Posterior vena cava (tissue), 2 donors: ENCODE data around the gene JSRP1. TPM values are rescaled to one million over a fixed set of nuclear protein-coding genes. Genes with fewer than 3 reads are reported as not detected.

Source experiments
- DNase-seq: peaks from one replicate; pipeline ENCODE4 v3.0.0-alpha.2; 2020; ENCODE audit warnings: low spot score
- intact Hi-C, 2 donors: fragments of 100-400 bp; cut with DNase I; formaldehyde crosslinking; loops; one replicate each; pipeline versions ENCODE4 v1.14.1 to v1.14.2; 2022 to 2023
- microRNA-seq, 2 donors: library from miRNA; unstranded; fragments of <30 nt; microRNA quantifications; one replicate each; pipeline ENCODE4 v1.2.0, GENCODE V29; 2020 to 2021; ENCODE audit warnings: borderline microRNAs expressed in 2 of 2
- total RNA-seq, 2 donors: library from RNA; stranded (reverse); fragmentation: NEBNext Ultra II Directional; extraction: Animal tissue kit (Norgen Biotek cat#: 25700); gene quantifications; one replicate each; pipeline ENCODE4 v1.2.1, GENCODE V29; 2021
- donor health status: DM: yes; HTN: yes; CAD: no.
- donor health status: DM: yes; HTN: yes; CAD: no.

JSRP1 gene
- total RNA-seq, 2 donors from 2014 or later, result not detected

DNA sequence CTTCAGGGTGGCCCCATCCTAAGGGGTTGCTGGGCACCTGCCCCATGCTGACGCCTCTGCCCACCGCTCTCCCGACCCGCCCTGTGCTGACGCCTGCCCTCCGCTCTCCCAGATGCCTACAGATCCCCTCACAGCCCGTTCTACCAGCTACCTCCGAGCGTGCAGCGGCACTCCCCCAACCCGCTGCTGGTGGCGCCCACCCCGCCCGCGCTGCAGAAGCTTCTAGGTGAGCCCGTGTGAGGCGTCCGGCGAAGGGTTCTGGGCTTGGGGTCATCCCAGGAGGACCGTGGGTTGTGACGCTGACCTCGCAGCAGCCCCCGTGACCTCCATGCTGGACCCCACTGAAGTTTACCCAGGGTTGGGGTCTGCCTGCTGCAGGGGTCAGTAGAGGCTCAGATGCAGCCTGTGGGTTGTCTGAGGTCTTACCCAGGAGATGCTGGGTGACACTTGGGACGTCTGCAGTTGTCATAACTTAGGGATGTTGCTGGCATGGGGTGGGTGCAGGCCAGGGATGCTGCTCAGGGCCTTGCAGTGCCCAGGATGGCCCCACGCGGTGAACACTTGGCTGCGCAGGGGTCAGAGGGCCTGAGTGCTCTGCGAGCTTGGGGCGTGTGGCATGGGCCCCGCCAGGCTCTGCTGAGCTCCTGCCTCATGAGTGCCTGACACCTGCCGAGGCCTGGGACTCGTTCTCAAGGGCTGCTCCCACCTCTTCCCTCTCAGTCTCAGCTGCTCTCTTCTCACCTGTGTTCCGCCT, 45.1 kb downstream of the JSRP1 start:
- DNase-seq, result no peak
- intact Hi-C loops, result no loop called here

DNA sequence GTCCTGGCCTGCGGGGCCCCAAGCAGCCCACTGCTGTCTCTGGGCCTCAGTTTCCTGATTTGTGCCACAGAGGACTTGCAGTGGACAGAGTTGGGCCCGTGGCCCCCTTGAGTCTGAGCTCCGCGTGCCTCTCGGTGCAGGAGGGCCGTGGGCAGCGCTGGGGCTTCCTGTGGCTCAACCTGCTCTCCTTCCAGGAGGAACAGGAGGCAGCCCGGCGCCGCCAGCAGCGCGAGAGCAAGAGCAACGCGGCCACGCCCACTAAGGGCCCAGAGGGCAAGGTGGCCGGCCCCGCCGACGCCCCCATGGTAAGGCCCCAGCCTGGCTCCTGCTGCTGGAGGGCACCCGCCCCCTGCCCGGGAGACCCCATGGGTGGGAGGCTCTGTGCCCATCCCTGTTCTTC, 46.0 kb downstream of the JSRP1 start:
- no peak for DNase-seq
- intact Hi-C loops, result no loop called here

DNA sequence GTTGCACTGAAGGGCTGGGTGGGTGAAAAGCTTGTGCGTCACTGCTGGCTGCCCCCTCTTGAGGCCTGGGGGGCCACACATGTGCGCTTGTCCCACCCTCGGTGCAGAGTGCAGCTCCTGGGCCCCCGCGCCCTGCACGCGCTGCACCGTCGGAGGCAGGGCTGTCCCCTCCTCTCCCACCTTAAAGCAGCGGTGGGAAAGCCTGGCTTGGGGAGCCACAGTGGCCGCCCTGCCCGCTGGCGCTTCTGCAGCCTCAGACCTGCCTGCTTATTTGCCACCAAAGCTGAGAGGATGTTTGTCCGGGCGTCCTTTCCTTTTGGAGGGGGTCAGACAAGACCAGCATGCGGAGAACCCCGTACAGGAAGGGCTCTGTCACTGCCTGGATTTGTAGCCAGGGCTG, 46.8 kb downstream of the JSRP1 start:
- intact Hi-C loops, result no loop called here
- no peak for DNase-seq

DNA sequence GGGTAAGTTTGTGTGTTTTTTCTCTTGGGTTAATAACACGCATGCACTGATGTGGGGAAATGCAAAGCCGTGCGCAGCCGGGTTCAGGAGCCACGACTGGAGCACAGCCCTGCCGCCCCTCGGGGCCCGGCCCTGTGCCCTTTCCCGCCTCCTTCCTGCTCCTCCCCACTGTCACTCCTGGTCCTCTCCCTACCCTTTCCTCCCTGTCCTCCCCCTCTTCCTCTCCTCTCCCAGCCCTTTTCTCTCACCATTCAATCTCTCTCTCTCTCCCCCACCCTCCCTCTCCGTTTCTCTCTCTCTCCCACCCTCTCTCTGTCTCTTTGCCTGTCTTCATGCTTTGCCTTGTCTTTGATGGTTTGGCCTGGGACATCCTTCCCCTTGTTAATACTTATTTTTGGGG, 47.2 kb downstream of the JSRP1 start:
- intact Hi-C loops, result no loop called here
- no peak for DNase-seq

DNA sequence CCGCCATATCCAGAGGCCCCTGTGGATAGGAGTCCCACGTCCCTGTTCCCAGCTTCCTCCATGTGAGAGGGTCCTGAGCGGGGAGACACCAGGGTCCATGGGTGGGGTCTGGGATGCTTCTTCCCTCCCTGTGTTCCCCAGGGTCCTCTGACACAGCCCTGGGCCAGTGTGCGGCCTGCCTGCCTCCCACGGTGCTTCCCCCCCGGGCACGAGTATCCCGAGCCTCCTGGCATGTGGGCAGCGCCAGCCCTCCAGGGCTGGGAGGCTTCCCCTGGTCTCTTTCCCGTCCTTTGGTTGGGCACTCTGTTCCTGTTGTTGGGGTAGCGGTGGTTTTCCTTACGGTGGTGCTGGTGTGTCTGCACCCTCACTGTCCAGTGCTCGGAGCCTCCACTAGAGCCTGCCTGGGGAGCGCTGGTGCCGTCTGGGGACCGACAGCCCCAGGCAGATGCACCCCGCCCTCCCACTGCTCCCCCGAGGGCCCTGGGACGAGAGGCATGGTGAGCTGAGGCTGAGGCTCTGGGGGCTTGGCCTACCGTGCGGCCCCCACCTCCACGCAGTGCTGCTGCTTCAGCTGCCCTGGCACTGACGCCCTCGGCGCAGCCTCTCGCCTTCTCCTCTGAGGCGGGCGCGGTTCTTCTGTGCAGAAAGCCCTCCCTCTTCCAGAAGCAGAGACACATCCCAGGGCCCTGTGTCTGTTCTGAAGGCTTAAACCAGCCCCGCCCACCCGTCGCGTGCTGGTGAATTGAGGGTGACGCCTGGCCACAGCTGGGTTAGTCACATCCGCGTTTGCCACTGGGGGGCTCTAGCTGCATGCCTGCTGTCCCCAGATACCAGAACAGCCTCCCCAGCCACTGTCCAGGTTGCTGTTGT, 48.0 kb downstream of the JSRP1 start:
- peak; percentile 91 for DNase-seq
- intact Hi-C loops, result no loop called here

DNA sequence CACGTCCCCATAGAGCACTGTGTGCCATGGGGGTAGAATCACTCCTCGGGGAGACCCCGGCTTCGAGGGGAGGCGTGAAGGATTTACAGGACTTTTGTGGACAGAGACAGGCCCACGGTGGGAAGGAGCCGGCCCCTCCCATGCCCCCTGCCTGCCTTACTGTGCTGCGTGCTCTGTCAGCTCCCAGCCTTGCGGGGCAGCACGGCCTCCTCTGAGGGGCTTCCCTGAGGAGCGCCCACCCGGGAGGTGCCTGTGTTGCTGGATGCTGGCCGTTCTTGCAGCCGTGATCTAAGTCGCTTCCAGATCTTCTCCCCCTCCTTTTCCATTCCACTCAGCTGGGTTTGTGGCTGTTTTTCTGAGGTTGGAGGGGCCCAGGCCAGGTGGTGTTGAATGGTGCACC, 49.2 kb downstream of the JSRP1 start:
- intact Hi-C loops, result no loop called here
- no peak for DNase-seq

DNA sequence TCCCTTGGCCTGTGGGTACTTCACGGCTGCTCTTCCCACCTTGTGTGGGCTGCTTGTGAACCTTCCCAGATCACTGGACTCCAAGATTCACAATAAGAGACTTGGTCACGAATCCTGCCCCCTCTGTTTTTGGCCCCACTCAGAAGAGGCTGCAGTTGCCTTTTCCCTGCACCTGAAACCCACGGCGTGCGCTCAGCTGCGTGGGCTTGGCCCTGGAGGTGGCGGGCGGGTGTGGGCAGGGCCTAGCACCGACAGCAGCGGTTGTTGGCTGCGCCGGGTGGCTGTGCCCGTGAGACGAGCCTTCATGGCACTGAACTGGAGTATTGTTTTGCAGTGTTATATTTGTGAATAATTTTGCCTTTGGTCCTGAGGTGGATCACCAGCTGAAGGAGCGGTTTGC, 53.9 kb downstream of the JSRP1 start:
- intact Hi-C loops, result no loop called here
- no peak for DNase-seq

Small RNAs within 50 kb of the gene (microRNA-seq; reads per million reads assigned to microRNA genes)
- 1.6 reads per million in 2 donors for gene MIR1227
- gene MIR4321, result 0 reads per million in 2 donors

Other genes with a start within 250 kb of the JSRP1 start
- 10 to 100 TPM; 44.6 to 52.1 TPM for gene BTBD2, start 240.7 kb downstream of the JSRP1 start, total RNA-seq
- 100 to 1,000 TPM in 1 of 2 donors, 10 to 100 TPM in 1; 99.6 to 126 TPM for gene MKNK2, start 205.2 kb downstream of the JSRP1 start, total RNA-seq
- 10 to 100 TPM; 55.8 to 57.1 TPM for gene MOB3A, start 160.1 kb downstream of the JSRP1 start, total RNA-seq
- 1 to 10 TPM in 1 of 2 donors, under 1 TPM in 1; 0.90 to 2.4 TPM for gene IZUMO4, start 159.5 kb downstream of the JSRP1 start, total RNA-seq
- 10 to 100 TPM; 73.9 to 93.3 TPM for gene AP3D1, start 104.9 kb downstream of the JSRP1 start, total RNA-seq
- gene DOT1L, start 92.5 kb downstream of the JSRP1 start, total RNA-seq, result 10 to 100 TPM; 14.7 to 23.3 TPM
- gene PLEKHJ1, start 20.1 kb downstream of the JSRP1 start, total RNA-seq, result 10 to 100 TPM; 24.3 to 27.6 TPM
- gene SF3A2, start 19.6 kb downstream of the JSRP1 start, total RNA-seq, result 10 to 100 TPM; 35.0 to 36.6 TPM
- gene AMH, start 7.1 kb downstream of the JSRP1 start, total RNA-seq, result 1 to 10 TPM in 1 of 2 donors, under 1 TPM in 1; 0.46 to 1.1 TPM
- gene PEAK3, start 25.8 kb upstream of the JSRP1 start, total RNA-seq, result 1 to 10 TPM in 1 of 2 donors, under 1 TPM in 1; 0.90 to 2.0 TPM
- under 1 TPM in 1 of 2 donors, not detected in 1; 0.10 TPM for gene LINGO3, start 51.7 kb upstream of the JSRP1 start, total RNA-seq
- gene LSM7, start 72.2 kb upstream of the JSRP1 start, total RNA-seq, result 10 to 100 TPM; 46.2 to 50.5 TPM
- gene SPPL2B, start 72.3 kb upstream of the JSRP1 start, total RNA-seq, result 10 to 100 TPM; 20.7 to 36.9 TPM
- gene TMPRSS9, start 103.8 kb upstream of the JSRP1 start, total RNA-seq, result not detected
- 10 to 100 TPM; 32.8 to 37.2 TPM for gene TIMM13, start 171.2 kb upstream of the JSRP1 start, total RNA-seq
- gene LMNB2, start 200.5 kb upstream of the JSRP1 start, total RNA-seq, result 10 to 100 TPM; 14.4 to 17.9 TPM
- gene GADD45B, start 219.7 kb upstream of the JSRP1 start, total RNA-seq, result 100 to 1,000 TPM; 120 to 160 TPM